ENCODE results near the gene RIMBP2.

RIMBP2 gene

GRCh38 chr12:130463818-130464670, 252.1 kb downstream of the RIMBP2 start:
- no peaks in the 10 kb centered on the region for H3K36me3 ChIP-seq (ENCODE audit: control insufficient read depth, insufficient read depth, low read length)
- no peaks in the 10 kb centered on the region for H3K4me1 ChIP-seq (ENCODE audit: control insufficient read depth, insufficient read depth, low read length)
- no peak overlapping the region for H3K4me3 ChIP-seq (ENCODE audit: low read length)
- no peak overlapping the region for H3K9ac ChIP-seq (ENCODE audit: low read length)
- no peak overlapping the region for H3K27ac ChIP-seq (ENCODE audit: low read depth, low read length)
- no peaks in the 10 kb centered on the region for H3K27me3 ChIP-seq (ENCODE audit: control insufficient read depth, insufficient read depth, low read length)

DNA sequence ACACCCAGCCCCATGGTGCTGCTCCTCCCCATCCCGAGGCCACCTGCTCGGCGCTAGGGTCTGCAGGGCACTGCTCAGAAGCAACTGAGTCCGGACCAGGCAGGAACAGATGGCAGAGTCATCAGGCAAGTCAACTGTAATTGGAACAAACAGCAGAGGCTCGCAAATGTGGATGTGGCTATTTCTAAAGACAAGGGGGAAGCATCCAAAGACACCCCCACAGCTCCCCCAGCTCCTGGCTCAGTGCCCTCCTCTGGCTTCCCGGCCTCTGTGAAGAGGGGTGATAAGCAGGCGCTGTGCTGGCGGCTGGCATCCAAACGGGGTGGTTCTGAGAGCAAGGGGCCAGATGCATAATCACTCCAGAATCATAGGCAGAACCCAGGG, 252.8 kb downstream of the RIMBP2 start:
- Histone ChIP-seq H3K27ac (ENCODE audit: low read depth, low read length) (no peak overlapping the region), H3K36me3 (ENCODE audit: control insufficient read depth, insufficient read depth, low read length) (no peaks in the 10 kb centered on the region), H3K4me3 (ENCODE audit: low read length) (no peak overlapping the region), H3K9ac (ENCODE audit: low read length) (no peak overlapping the region), H3K4me1 (ENCODE audit: control insufficient read depth, insufficient read depth, low read length) (no peaks in the 10 kb centered on the region), H3K27me3 (ENCODE audit: control insufficient read depth, insufficient read depth, low read length) (no peaks in the 10 kb centered on the region)

DNA sequence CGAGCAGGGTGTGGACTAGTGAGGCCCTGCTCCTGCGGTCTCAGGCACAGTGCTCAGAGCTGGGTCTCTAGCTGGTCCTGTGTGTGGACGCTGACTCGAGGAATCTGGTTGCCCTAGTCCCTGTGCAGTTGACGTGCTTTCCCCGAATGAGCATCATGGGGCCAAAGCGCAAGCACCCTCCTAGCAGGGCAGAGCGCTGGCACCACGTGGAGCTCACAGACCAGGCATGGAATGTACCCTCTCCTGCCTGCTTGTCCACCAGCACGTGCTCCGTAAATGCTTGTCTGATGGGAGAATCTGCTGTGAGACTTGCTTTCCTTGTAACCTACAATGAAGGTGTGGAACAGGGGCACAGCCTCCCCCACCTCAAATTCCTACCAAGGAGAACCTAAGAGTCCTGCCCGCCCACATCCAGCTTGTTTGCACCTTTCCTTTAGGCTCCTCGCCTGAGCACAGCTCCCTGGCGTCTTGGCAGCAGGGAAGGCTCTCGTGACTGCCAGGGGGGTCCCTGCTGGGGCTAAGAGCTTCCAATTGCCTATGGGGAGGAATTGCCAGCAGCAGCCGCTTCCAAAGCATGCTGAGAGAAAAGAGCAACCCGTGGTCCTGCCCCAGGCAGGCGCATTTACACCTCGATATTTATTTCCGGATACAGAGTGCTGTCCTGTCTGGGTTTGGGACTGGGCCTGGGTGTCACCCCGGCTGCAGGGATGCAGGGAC, 253.4 kb downstream of the RIMBP2 start:
- no peak overlapping the region for H3K4me3 ChIP-seq (ENCODE audit: low read length)

DNA sequence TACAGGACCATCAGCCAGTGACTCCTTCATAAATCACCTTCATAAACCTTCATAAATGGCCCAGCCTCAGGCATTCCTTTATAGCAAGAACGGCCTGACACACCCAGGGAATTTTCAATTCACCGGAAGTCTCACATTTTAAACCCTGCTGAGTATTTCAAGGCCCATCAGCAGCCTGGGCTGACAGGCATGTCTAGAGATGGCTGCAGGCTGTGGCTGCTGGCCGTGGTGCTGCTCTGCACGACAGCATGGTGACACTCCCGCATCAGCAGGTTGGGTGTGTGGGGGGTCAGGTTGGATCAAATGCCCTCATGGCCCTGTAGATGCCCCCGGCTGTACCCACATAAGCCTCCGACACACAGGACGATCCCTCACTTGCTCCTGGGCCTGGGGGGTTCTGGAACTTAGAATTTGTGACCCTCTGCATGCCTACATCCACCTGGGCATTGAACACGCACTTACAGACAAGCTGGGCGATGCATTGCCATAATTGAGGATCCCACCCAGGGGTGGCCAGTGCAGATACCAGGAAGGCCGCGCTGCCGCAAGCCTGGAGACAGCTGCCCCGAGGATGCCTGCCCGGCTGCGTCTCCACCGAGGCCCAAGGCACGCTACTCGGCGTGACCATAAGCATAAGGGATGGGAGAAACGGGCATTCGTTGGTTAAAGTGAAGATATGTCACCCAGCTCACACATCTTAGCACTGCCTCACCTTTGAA, 254.1 kb downstream of the RIMBP2 start:
- H3K9ac ChIP-seq (ENCODE audit: low read length) = no peak overlapping the region
- no peaks in the 10 kb centered on the region for H3K27me3 ChIP-seq (ENCODE audit: control insufficient read depth, insufficient read depth, low read length)
- H3K4me1 ChIP-seq (ENCODE audit: control insufficient read depth, insufficient read depth, low read length) = no peaks in the 10 kb centered on the region
- no peak overlapping the region for H3K27ac ChIP-seq (ENCODE audit: low read depth, low read length)
- no peaks in the 10 kb centered on the region for H3K36me3 ChIP-seq (ENCODE audit: control insufficient read depth, insufficient read depth, low read length)
- no peak overlapping the region for H3K4me3 ChIP-seq (ENCODE audit: low read length)

More for the DNA sequence above, 253.4 kb downstream of the RIMBP2 start:
- Histone ChIP-seq H3K27ac (ENCODE audit: low read depth, low read length) (no peak overlapping the region), H3K9ac (ENCODE audit: low read length) (no peak overlapping the region), H3K4me1 (ENCODE audit: control insufficient read depth, insufficient read depth, low read length) (no peaks in the 10 kb centered on the region), H3K36me3 (ENCODE audit: control insufficient read depth, insufficient read depth, low read length) (no peaks in the 10 kb centered on the region), H3K27me3 (ENCODE audit: control insufficient read depth, insufficient read depth, low read length) (no peaks in the 10 kb centered on the region)

DNA sequence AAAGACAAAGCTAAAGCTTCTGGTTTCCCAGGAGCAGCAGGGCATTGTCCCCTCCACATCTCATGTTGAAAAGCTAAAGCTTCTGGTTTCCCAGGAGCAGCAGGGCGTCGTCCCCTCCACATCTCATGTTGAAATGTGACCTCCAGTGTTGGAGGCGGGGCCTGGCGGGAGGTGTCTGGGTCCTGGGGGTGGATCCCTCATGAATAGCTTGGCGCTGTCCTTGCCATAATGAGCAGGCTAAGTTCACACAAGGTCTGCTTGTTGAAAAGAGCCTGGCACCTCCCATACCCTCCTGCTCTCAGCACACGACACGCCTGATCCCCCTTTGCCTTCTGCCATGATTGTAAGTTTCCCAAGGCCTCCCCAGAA, 254.7 kb downstream of the RIMBP2 start:
- H3K9ac ChIP-seq (ENCODE audit: low read length) = no peak overlapping the region
- no peak overlapping the region for H3K4me3 ChIP-seq (ENCODE audit: low read length)
- no peak overlapping the region for H3K27ac ChIP-seq (ENCODE audit: low read depth, low read length)
- no peaks in the 10 kb centered on the region for H3K4me1 ChIP-seq (ENCODE audit: control insufficient read depth, insufficient read depth, low read length)
- H3K36me3 ChIP-seq (ENCODE audit: control insufficient read depth, insufficient read depth, low read length) = no peaks in the 10 kb centered on the region
- H3K27me3 ChIP-seq (ENCODE audit: control insufficient read depth, insufficient read depth, low read length) = no peaks in the 10 kb centered on the region

GRCh38 chr12:130460611-130461446, 255.3 kb downstream of the RIMBP2 start:
- Histone ChIP-seq H3K36me3 (ENCODE audit: control insufficient read depth, insufficient read depth, low read length) (no peaks in the 10 kb centered on the region), H3K4me1 (ENCODE audit: control insufficient read depth, insufficient read depth, low read length) (no peaks in the 10 kb centered on the region), H3K4me3 (ENCODE audit: low read length) (no peak overlapping the region), H3K27ac (ENCODE audit: low read depth, low read length) (no peak overlapping the region), H3K9ac (ENCODE audit: low read length) (no peak overlapping the region), H3K27me3 (ENCODE audit: control insufficient read depth, insufficient read depth, low read length) (no peaks in the 10 kb centered on the region)

GRCh38 chr12:130459916-130460315, 256.2 kb downstream of the RIMBP2 start:
- no peaks in the 10 kb centered on the region for H3K4me1 ChIP-seq (ENCODE audit: control insufficient read depth, insufficient read depth, low read length)
- H3K36me3 ChIP-seq (ENCODE audit: control insufficient read depth, insufficient read depth, low read length) = no peaks in the 10 kb centered on the region
- no peak overlapping the region for H3K27ac ChIP-seq (ENCODE audit: low read depth, low read length)
- H3K9ac ChIP-seq (ENCODE audit: low read length) = no peak overlapping the region
- H3K27me3 ChIP-seq (ENCODE audit: control insufficient read depth, insufficient read depth, low read length) = no peaks in the 10 kb centered on the region
- no peak overlapping the region for H3K4me3 ChIP-seq (ENCODE audit: low read length)

DNA sequence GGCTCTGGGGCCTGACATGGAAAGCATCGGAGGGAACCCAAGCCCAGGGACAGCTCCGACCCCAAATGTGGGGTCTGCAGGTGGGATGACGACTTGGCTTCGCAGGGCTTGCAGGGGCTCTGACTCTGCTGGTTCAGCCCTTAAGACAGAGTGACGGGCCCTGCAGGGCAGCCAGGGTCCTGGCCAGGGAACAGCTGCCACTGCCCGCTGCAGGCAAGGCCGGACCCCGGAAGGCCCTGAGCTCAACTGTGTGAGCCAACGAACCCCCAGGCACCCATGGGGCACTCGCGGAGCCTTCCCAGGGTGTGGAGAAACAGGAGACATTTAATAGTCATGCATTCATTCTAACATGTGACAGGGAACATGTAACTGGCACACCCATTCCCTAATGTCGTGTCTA, 257.8 kb downstream of the RIMBP2 start:
- Histone ChIP-seq H3K4me3 (ENCODE audit: low read length) (no peak overlapping the region), H3K9ac (ENCODE audit: low read length) (no peak overlapping the region), H3K27ac (ENCODE audit: low read depth, low read length) (no peak overlapping the region), H3K27me3 (ENCODE audit: control insufficient read depth, insufficient read depth, low read length) (no peaks in the 10 kb centered on the region), H3K4me1 (ENCODE audit: control insufficient read depth, insufficient read depth, low read length) (no peaks in the 10 kb centered on the region), H3K36me3 (ENCODE audit: control insufficient read depth, insufficient read depth, low read length) (no peaks in the 10 kb centered on the region)

- H3K27me3 ChIP-seq (ENCODE audit: control insufficient read depth, insufficient read depth, low read length) = no peaks in the 10 kb centered on the region
- no peak overlapping the region for H3K4me3 ChIP-seq (ENCODE audit: low read length)
- H3K36me3 ChIP-seq (ENCODE audit: control insufficient read depth, insufficient read depth, low read length) = no peaks in the 10 kb centered on the region
- no peak overlapping the region for H3K27ac ChIP-seq (ENCODE audit: low read depth, low read length)
- no peak overlapping the region for H3K9ac ChIP-seq (ENCODE audit: low read length)
- H3K4me1 ChIP-seq (ENCODE audit: control insufficient read depth, insufficient read depth, low read length) = no peaks in the 10 kb centered on the region
Measured at GRCh38 chr12:130457215-130457614, 258.9 kb downstream of the RIMBP2 start.

- Histone ChIP-seq H3K27ac (ENCODE audit: low read depth, low read length) (no peak overlapping the region), H3K4me1 (ENCODE audit: control insufficient read depth, insufficient read depth, low read length) (no peaks in the 10 kb centered on the region), H3K9ac (ENCODE audit: low read length) (no peak overlapping the region), H3K36me3 (ENCODE audit: control insufficient read depth, insufficient read depth, low read length) (no peaks in the 10 kb centered on the region), H3K27me3 (ENCODE audit: control insufficient read depth, insufficient read depth, low read length) (no peaks in the 10 kb centered on the region), H3K4me3 (ENCODE audit: low read length) (no peak overlapping the region)
Measured at GRCh38 chr12:130456375-130457199, 259.5 kb downstream of the RIMBP2 start.

GRCh38 chr12:130455161-130455560, 260.9 kb downstream of the RIMBP2 start:
- H3K4me3 ChIP-seq (ENCODE audit: low read length) = no peak overlapping the region
- no peak overlapping the region for H3K27ac ChIP-seq (ENCODE audit: low read depth, low read length)
- H3K4me1 ChIP-seq (ENCODE audit: control insufficient read depth, insufficient read depth, low read length) = no peaks in the 10 kb centered on the region
- H3K36me3 ChIP-seq (ENCODE audit: control insufficient read depth, insufficient read depth, low read length) = no peaks in the 10 kb centered on the region
- H3K27me3 ChIP-seq (ENCODE audit: control insufficient read depth, insufficient read depth, low read length) = no peaks in the 10 kb centered on the region
- H3K9ac ChIP-seq (ENCODE audit: low read length) = no peak overlapping the region
